Loucy (cell line): ENCODE data around the gene SRC.

ENCODE experiments used
- EZH2phosphoT487 ChIP-seq: fragments of 200-600 bp; IDR thresholded peaks from 2 replicates; pipeline ENCODE4 v1.6.1; 2018; ENCODE audit warnings: antibody characterized with exemption, mild to moderate bottlenecking, moderate library complexity, borderline replicate concordance
- TF ChIP-seq, protein P1 (sequence below): fragments of 200-600 bp; sonication (generic); conservative IDR thresholded peaks from 2 replicates; pipeline ENCODE4 v1.5.1; 2014; ENCODE audit warnings: mild to moderate bottlenecking, antibody characterized with exemption, low read length

GRCh38 chr20:37314099-37314498, 31.8 kb upstream of the SRC start:
- TF ChIP-seq, protein P1, sequence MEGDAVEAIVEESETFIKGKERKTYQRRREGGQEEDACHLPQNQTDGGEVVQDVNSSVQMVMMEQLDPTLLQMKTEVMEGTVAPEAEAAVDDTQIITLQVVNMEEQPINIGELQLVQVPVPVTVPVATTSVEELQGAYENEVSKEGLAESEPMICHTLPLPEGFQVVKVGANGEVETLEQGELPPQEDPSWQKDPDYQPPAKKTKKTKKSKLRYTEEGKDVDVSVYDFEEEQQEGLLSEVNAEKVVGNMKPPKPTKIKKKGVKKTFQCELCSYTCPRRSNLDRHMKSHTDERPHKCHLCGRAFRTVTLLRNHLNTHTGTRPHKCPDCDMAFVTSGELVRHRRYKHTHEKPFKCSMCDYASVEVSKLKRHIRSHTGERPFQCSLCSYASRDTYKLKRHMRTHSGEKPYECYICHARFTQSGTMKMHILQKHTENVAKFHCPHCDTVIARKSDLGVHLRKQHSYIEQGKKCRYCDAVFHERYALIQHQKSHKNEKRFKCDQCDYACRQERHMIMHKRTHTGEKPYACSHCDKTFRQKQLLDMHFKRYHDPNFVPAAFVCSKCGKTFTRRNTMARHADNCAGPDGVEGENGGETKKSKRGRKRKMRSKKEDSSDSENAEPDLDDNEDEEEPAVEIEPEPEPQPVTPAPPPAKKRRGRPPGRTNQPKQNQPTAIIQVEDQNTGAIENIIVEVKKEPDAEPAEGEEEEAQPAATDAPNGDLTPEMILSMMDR = no peak
- no peak for TF ChIP-seq EZH2phosphoT487
